ENCODE measurements around the gene PLEKHA6.

Gene PLEKHA6

DNA sequence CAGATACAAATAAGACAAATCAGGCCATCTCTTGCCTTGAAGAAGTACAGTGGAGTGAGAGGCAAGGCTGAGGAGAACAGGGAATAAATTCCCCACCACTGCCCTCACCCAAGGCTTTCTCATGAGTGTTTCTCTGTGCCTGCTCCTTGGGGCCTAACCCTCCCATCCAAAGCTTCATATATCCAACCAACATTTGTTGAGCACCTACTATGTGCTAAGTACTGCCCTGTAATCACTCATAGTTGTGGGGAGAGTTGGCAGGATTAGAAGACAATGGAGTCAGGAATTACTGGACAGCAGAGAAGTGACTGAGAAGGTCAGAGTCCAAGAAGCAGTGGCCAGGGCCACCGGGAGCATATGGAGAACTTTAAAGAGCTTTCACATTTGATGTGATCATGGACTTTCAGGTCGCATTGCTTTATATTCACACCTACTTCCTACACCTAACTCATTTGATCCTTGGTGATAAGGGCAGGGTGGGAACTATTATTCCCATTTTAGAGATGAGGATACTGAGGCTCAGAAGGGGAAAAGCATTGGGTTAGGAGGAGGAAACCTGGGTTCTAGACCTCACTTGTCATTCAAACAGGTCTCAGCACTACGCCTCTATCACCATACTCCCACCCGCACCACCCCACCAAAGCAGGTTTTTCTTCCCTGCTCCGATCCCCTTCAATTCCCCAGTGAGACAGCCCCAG, 6.4 kb downstream of the PLEKHA6 start:
- no peak for DNase-seq

DNA sequence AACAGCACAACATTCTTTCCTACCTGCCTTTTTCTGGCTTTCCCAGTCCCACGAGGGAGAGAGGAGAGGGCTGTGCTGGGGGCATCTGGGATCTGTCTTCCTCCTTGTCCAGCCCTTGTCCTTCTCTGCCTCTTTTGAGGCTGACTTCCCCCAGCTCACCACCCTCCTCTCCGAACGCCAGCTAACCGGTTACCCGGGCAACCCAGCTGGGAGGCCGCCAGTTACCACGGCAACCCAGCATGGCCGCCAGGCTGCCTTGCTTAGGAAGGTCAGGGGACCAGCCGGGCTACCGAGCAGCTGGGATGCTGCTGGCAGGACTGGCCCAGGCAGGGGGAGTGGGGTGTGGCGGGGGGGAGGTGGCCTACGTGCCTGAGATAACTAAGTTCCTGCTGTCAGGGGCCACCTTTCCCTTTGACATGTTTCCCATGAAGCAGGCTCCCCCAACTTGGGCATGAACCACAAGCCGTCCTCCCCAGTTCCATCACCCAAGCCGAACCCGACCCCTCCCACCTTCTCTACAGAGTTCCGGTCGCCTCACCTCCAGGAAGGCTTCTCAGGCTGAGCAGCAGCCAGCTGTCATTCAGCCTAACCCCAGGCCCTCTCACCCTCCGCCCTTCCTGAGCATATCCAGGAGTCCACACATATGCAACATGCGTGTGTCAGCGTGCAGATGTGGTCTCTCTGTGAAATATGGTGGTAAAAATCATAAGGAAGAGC, 8.7 kb downstream of the PLEKHA6 start:
- DNase-seq: peak; percentile 69

DNA sequence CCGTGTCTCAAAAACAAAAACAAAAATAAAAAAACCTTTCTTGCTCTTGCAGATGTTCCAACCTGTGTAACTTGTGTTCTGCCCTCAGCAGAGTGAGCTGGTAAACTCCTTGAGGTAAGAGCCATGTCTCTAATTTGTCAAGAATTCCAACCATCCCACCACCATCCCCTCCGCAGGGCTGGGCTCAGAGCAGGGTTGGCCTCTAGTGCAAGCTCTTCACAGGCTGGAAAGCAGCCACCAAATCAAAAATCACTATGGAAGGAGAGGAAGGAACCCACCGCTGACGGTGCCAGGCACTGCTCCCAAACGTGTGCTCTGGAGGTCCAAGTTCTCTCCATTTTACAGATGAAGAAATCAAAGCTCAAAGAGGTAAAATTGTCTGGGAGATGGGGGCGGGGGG, 9.4 kb downstream of the PLEKHA6 start:
- no peak for DNase-seq

DNA sequence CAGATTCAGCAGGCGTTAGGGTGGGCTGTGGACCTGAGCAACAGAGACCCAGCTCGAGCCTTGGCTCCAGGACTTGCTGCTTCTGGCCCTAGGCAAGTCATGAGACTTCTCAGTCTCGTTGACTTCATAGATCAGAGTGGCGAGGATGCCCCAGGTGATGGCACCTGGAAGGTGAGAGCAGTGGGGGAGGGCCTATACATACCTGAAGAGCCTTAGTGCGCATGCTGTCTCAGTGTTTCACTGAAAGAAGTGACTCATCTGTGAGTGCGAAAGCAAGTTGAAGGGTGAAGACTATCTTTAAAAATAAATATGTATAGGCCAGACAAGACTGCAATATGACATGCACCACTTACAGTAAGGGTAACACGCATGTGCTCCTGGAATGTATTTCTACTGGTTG, 10.1 kb downstream of the PLEKHA6 start:
- DNase-seq: no peak

DNA sequence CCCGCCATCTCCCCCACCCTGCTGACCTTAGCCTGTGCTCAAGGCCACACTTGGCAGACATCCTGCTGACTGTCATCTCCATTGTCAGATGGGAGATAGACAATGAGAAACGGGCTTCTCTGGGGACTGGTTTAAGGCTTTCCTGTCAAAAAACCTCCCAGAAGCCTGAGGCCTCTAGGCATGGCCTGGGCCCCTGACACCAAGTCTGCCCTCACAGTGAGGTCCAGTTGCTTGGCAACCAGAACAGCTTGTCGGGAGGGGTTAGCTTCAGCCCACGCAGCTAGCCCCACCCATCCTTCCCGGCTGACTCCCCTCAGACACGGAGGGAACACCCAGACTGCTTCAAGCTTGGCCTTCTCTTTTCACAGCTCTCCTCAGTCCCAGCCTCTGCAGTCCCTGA, 11.0 kb downstream of the PLEKHA6 start:
- DNase-seq: no peak

DNA sequence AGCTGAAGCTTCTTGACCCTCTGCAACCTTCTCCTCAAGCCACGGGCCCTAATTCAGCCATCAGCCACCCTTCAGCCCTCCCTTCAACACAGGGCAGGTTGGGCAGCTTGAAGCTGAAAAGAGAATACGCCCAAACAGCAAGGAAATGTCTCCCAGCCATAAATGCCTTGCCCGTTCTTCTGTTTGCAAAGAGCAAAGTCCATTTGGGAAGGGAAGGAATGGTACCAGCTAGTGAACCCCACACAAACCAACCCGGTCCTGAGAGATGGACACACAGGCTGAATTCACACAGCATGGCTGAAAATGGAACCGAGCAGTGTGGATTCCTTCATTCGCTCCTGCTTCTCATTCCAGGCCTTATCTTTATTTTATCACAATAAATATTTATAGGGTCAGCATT, 11.5 kb downstream of the PLEKHA6 start:
- DNase-seq: no peak

DNA sequence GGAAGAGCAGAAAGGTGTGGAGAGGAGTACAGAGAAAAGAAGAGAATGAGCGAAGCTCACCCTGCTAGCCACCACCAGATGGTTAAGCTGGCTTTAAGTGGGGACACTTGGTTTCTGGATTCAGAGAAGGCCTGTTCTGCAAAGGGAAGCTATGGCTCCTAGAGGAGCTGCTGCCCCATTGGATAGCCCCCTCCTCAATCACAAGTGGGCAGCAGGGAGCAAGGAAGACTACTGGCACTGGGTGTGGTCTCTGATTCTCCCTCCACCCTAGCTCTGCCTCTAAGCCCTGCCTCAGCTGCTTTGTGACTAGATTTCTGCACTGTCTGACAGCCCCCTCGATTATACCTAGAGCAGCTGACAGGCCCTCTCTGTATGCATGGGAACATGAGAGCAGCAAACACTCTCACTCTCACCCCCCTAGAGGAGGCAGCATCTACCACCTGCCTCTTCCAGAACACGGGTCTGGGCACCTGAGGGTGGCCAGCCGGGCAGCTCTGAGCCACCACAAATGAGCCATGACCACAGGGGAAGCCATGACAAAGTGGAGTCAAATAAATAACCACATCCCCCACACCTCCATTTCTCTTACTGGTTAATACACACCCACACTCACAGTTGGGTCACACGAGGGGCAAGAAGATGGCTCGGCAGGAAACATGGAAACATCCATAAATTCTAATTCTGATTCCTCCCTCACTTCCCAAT, 13.6 kb downstream of the PLEKHA6 start:
- DNase-seq: no peak

DNA sequence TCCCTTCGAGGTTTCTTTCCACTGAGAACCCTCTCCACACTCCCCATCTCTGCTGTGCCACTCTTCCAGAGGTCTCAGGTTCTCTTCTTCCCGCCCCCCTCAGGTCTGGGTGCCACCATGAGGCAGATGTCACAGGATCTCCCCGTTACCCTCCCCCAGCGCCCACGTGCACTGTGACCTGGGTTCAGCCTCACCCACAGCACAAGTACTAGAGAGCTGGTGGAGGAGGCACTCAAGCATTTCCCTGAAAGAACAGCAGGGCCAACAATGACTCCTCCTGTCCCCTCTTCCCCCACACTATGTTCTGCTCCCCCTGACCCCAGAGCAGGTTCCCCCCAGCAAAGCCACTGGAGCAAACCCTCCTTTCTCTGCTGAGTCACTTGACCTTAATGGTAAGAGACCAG, 14.3 kb downstream of the PLEKHA6 start:
- no peak for DNase-seq

DNA sequence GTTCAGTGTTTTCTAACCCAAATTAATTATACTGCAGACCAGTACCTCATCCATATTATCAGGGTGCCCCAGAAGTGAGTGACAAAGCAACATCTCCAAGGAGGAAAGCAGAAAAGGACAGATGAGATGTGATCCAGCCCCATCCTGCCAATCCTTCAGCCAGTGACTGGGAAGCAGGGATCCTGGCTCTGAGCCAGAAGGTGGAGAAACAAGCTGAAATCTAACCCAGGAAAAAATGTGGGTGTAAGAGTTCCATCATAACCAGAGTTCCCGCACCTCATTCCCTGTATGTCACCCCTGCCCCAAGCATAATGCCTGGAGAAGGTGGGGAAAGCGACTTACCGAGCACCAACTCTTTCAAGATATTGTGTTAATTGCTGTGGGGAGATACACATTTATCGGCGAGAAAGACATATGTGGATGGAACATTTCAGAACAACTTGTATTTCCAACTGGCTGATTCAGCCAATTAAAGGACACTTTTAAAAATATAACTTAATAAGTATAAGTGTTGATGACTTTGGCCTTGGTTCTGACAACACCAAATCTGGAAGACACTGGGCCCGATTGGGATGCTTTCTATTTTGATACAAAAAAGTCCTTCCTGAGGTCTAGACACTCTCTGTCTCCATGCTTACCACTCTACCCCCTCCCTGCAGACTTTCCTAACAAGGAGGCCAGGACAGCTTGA, 14.9 kb downstream of the PLEKHA6 start:
- no peak for DNase-seq

DNA sequence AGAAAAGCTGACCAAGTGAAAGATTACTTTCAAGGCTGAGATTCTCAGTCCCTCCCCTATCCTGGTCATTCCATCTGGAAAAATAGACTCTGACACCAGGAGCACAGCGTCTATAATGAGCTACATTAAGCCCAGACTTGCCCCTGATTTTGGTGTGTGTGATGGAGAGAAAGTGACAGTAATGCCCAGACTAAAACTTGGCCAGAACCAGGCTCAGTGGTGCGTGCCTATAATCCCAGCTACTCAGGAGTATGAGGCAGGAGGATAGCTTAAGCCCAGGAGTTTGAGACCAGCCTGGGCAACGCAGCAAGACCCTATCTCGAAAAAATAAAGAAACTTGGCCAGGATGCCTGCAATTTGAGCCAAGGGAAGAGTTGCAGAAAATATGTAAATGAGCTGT, 15.9 kb downstream of the PLEKHA6 start:
- DNase-seq: no peak

DNA sequence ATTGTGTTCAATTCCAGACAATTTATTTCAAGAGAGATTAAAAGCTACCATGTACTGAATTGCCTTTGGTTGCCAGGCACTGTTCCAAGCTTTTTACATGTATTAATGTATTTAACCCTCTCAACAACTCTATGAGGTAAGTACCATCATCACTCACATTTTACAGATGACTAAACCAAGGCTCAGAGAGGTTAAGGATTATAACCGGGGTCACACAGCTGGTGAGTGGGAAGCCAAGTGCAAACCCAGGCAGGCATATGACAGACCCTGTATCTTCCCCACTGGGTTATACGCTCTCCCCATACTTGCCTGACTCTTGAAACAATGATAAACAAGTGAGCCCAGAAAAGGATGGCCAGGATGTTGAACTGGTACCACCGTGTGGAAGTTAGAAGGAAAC, 16.5 kb downstream of the PLEKHA6 start:
- no peak for DNase-seq

DNA sequence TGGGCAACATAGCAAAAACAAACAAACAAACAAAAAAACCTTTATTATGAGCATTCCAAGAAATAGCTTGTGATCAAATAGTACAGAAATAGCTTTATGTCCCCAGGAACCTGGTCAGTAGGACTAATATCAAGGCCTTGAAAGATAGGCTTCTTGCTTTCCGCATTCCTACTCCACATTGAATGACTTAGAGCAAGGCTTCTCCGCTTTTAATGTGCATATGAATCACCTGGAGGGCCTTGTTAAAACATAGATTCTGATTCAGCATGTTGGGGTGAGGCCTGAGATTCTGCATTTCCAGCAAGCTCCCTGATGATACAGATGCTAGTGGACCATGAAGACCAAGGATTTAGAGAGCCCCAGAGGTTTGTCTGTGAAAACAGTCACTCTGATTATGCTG, 17.4 kb downstream of the PLEKHA6 start:
- no peak for DNase-seq

DNA sequence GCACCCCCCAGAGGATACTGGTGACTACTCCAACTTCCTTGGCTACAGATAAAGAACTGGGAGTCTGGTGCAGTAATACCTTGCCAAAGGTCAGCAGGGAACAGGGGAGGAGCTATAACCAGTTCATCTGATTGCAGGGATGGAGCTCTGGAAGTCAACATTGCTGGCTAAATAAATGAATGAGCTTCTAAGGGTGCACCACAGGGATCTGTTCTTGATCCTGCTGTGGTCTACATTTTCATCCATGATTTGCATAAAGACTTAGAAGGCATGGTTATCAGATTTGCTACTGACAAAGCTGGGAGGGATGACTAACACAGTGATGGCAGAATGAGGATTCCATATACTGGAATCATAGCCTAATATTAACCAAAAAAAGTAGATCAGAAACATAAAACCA, 18.3 kb downstream of the PLEKHA6 start:
- DNase-seq: no peak

DNA sequence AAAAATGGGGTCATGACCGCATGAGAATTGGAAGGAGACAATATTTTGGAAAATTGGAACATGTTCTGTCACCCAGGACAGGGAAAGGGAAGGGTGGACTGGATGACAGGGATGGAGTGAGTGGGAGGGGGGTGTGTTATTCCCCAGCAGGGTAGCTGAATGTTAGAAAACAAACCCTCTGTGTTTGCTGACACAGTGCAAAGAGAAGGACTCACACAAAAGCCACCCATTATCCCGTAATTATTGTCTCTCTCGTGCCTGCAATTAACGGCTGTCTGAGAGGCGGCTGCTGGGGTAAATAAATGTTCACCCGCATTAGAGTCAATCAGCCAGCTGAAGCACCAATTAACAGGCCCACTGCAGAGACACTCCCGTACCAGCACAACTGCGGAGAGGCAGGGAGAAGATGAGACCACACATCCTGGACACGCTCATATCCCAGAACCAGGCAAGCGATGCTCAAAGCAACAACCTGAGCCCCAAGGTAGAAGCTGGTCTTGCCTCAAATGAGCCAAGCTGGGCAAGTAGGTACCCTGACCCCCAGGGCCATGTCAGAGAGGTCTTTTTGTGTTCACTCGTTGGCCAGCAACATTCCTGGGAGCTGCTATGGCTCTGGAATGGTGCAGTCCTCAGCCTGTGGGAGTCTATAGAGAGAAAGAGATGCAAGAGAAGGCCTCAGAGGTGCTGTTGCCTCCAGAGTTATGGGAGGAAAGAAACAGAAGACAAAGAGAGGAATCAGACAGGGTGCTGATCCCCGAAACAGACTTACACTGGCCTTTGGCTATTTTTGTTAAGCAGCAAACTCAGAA, 19.4 kb downstream of the PLEKHA6 start:
- DNase-seq: no peak

DNA sequence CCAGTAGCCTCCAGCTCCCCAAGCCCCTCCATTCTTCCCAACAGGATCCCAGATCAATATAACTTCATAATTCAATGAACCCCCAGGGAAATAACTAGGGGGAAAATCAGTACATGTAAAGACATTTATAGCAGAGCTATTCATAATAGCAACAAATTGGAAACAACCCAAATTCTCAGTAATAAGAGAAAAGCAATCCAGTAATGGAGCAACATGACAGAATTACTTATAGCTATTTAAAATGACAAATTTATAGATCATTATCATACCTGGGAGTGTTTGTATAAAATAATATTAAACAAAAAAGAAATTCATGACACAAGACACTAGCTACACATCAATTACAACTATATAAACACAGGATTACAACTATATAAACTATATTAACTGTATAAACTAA, 20.2 kb downstream of the PLEKHA6 start:
- no peak for DNase-seq

DNA sequence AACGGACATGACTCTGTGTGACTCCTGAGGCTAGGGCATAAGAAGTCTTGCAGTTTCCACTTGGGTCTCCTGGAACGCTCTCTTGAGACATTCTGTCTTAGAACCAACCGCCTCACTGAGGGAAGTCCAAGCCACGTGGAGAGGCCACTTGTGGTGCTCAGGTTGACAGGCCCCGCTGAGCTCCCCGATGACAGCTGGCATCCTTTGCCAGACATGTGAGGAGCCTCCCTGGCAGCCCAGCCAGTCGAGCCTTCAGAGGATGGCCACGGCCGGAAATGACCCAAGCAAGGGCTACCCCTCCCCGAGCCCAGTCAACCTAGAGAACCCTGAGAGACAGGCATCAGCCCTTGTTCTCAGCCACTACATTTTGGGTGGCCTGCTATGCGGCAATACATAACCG, 20.7 kb downstream of the PLEKHA6 start:
- DNase-seq: no peak

DNA sequence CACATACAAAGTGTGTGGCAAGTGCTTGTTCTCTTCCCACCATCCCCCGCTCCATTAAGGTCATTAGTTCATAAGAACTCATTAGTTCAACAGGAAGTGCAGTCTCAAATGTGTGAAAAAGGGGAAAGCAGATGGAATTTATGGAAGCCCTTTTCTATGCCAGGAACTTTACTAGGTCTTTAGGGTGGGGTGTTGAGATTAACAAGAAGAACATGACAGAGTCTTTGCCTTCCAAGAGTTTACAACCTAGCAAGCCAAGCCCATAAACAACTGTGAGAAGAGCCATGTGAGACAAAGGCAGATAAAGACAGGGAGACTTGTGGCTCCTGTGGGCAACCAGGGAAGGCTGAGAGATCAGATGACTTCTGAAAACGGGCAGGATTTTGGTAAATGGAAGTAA, 21.4 kb downstream of the PLEKHA6 start:
- DNase-seq: no peak

DNA sequence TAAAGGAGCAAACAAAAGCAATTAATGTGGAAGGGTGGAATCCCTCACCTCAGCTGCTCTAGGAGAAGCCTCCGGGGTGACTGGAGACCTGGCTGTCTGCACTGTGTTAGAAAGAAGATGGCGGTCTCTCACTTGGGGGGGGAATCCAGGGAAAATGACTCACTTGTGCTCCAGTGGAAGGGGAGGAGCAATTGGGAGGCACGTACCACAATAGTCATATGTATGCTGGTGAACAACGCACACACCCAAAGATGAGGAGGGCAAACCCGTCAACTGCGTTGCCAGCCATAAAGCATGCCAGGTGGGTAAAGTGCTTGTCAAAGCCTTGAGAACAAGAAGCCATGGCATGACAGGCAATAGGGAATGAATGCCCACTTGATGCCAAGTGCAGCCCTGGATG, 22.1 kb downstream of the PLEKHA6 start:
- no peak for DNase-seq

DNA sequence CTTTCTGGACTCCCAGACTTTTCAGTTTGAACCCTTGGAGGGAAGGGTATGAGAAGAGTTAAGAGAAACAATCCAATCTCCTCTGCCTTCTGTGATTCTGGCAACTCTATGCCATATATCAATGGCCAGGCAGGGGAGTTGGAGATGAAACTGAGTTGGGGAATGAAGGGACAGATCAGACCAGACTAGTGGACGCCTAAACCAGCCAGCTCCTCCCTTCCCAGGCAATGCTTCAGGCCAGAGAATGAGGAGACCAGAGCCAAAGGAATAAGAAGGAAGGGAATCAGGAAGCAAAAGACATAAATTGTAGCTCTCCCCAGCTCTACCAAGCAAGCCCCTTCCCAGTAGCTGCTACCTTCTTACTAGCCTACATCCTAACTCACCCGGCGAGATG, 22.7 kb downstream of the PLEKHA6 start:
- DNase-seq: no peak

DNA sequence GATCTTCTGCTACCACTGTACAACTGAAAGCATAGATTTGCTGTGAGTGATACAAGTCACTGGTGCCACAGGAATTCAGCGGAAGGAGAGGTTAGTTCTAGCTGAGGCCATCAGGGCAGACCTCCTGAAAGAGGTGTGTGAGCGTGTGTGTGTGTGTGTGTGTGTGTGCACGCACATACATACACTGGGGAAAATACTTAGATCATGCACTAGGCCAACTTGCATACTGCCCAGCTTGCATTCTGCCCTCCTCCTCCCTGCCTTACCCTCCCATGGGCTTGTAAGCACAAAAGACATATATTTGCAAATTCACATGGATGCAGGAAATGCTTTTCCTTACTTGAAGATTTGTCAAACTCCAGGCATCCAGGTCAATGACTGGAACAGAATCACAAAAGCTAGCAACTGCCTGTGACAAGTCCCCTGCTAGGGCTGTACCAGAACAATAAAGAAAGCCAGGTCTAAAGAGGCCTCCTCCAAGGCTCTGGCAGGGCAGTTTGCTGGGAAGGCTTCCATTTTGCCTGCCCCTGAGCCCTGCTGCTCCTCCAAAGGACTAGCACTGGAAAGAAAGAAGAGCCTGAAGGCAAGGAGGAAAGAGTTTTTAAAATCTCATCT, 23.2 kb downstream of the PLEKHA6 start:
- no peak for DNase-seq

DNA sequence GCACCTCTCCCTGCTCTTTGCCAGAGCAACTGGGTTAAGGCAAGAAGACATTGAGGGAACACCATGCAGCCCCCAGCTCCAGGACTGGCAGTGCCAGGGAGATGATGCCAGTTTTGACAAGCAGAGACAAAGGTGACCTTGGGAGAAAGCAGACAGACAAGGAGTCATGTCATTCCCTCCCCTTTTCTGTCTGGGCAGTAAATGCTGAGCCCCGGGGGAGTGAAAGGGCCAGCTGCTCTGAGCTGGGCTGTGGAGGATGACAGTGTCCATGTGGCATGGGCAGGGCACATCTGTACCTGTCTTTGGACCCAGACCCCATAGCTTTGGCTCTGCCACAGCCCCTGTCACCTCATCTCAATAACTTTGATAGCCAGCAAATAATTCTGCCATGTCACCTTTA, 24.2 kb downstream of the PLEKHA6 start:
- no peak for DNase-seq

DNA sequence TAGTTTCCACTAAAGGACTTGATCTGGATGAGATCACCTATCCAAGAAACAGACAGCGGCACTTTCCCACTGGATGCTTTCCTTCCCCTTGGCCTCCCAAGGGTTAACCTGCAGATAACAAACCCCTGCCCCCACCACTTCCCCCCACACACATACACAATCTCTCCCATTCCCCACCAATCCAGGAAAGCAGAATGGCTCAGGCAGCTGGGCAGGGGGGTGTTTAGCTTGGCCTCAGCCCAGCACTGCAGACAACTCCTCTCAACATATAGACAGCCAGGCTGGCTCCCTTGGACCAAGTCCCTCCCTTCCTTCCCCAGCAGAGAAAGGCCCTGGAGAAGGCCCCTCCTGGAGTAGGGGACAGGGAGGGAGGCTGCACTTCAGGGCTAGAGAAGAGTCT, 24.6 kb downstream of the PLEKHA6 start:
- DNase-seq: no peak

Data from RPMI8226 (cell line).